Measurements from ENCODE around the gene NPR3.

Gene NPR3

GRCh38 chr5:32752411-32752810, 41.3 kb downstream of the NPR3 start:
- in situ Hi-C loops (cut with MboI; ENCODE audit: low sequenced_read_pairs, unreplicated experiment), result no loop called here
- TF ChIP-seq, protein P1, sequence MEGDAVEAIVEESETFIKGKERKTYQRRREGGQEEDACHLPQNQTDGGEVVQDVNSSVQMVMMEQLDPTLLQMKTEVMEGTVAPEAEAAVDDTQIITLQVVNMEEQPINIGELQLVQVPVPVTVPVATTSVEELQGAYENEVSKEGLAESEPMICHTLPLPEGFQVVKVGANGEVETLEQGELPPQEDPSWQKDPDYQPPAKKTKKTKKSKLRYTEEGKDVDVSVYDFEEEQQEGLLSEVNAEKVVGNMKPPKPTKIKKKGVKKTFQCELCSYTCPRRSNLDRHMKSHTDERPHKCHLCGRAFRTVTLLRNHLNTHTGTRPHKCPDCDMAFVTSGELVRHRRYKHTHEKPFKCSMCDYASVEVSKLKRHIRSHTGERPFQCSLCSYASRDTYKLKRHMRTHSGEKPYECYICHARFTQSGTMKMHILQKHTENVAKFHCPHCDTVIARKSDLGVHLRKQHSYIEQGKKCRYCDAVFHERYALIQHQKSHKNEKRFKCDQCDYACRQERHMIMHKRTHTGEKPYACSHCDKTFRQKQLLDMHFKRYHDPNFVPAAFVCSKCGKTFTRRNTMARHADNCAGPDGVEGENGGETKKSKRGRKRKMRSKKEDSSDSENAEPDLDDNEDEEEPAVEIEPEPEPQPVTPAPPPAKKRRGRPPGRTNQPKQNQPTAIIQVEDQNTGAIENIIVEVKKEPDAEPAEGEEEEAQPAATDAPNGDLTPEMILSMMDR (IDR thresholded peaks at IDR 0.05; ENCODE audit: borderline replicate concordance, control extremely low read depth, extremely low read depth, insufficient read depth, missing control alignments), result no peak
- DNase-seq (ENCODE audit: low spot score), result no peak

- in situ Hi-C loops (cut with MboI; ENCODE audit: low sequenced_read_pairs, unreplicated experiment), result no loop called here
- TF ChIP-seq, protein P1 (IDR thresholded peaks at IDR 0.05; ENCODE audit: borderline replicate concordance, control extremely low read depth, extremely low read depth, insufficient read depth, missing control alignments), result no peak
- DNase-seq (ENCODE audit: low spot score), result no peak
These were observed 41.9 kb downstream of the NPR3 start for GRCh38 chr5:32753051-32753450.

DNA sequence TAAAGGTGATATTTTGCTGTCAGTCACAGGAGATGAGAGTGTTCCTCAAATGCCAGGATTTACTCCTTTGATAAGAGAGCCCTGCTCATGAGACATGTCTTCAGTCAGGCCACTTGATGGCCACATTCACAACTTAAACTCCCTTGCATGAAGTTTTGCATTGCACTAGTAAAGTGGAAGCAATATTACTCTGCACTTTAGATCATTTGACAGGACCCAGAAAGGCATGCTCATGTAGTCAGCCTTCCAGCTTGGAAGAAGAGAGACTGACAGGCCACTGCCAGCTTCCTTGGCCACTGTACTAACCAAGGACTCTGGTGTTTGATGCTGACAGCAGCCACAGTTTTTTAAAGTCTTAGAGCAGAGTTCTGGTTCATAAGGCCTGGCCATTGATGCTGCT, 42.6 kb downstream of the NPR3 start:
- in situ Hi-C loops (cut with MboI; ENCODE audit: low sequenced_read_pairs, unreplicated experiment), result no loop called here
- no peak for DNase-seq (ENCODE audit: low spot score)
- TF ChIP-seq, protein P1 (IDR thresholded peaks at IDR 0.05; ENCODE audit: borderline replicate concordance, control extremely low read depth, extremely low read depth, insufficient read depth, missing control alignments), result no peak

GRCh38 chr5:32754284-32754683, 43.2 kb downstream of the NPR3 start:
- in situ Hi-C loops (cut with MboI; ENCODE audit: low sequenced_read_pairs, unreplicated experiment), result no loop called here

DNA sequence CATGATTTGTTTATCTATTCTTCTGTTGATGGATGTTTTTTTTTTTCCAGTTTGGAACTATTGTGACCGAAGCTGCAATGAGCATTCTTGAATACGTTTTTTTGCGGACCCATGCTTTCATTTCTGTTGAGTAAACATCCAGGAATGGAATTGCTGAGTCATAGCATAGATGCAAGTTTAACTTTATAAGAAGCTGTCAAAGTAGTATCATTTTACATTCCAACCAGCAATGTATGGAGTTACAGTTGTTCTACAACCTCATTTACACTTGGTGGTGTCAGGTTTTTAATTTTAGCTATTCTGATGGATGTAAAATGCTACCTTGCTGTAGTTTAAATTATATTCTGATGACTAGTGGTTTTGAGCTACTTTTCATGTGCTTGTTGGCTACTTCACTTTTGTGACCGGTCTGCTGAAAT, 49.0 kb downstream of the NPR3 start:
- TF ChIP-seq, protein P1 (IDR thresholded peaks at IDR 0.05; ENCODE audit: borderline replicate concordance, control extremely low read depth, extremely low read depth, insufficient read depth, missing control alignments), result no peak
- no peak for DNase-seq (ENCODE audit: low spot score)
- in situ Hi-C loops (cut with MboI; ENCODE audit: low sequenced_read_pairs, unreplicated experiment), result no loop called here

More at GRCh38 chr5:32754284-32754683, 43.2 kb downstream of the NPR3 start:
- no peak for DNase-seq (ENCODE audit: low spot score)
- TF ChIP-seq, protein P1 (IDR thresholded peaks at IDR 0.05; ENCODE audit: borderline replicate concordance, control extremely low read depth, extremely low read depth, insufficient read depth, missing control alignments), result no peak

GRCh38 chr5:32765266-32765665, 54.1 kb downstream of the NPR3 start:
- TF ChIP-seq, protein P1 (IDR thresholded peaks at IDR 0.05; ENCODE audit: borderline replicate concordance, control extremely low read depth, extremely low read depth, insufficient read depth, missing control alignments), result no peak
- no peak for DNase-seq (ENCODE audit: low spot score)
- in situ Hi-C loops (cut with MboI; ENCODE audit: low sequenced_read_pairs, unreplicated experiment), result no loop called here

Measured in GM13976 (cell line).